ENCODE measurements around the gene EXOC6B.

EXOC6B gene

GRCh38 chr2:72674982-72675915 lies 150.6 kb downstream of the EXOC6B start:
- Histone ChIP-seq H3K27ac (no peak overlapping the region), H3K4me3 (ENCODE audit: low read depth, low read length) (no peak overlapping the region), H3K27me3 (ENCODE audit: insufficient read depth, low read depth, severe bottlenecking) (no peaks in the 10 kb centered on the region), H3K36me3 (no peaks in the 10 kb centered on the region), H3K9me3 (ENCODE audit: severe bottlenecking) (no peaks in the 10 kb centered on the region)
- no peak for TF ChIP-seq CTCF (IDR thresholded peaks at IDR 0.05; ENCODE audit: low read depth, low read length)
- DNase-seq: no peak

GRCh38 chr2:72673279-72673678 lies 152.6 kb downstream of the EXOC6B start:
- DNase-seq: no peak
- Histone ChIP-seq H3K9me3 (ENCODE audit: severe bottlenecking) (no peaks in the 10 kb centered on the region), H3K27me3 (ENCODE audit: insufficient read depth, low read depth, severe bottlenecking) (no peaks in the 10 kb centered on the region), H3K4me3 (ENCODE audit: low read depth, low read length) (no peak overlapping the region), H3K36me3 (no peaks in the 10 kb centered on the region), H3K27ac (no peak overlapping the region)
- TF ChIP-seq CTCF (IDR thresholded peaks at IDR 0.05; ENCODE audit: low read depth, low read length): no peak

GRCh38 chr2:72669121-72669520 lies 156.7 kb downstream of the EXOC6B start:
- Histone ChIP-seq H3K36me3 (no peaks in the 10 kb centered on the region), H3K4me3 (ENCODE audit: low read depth, low read length) (no peak overlapping the region), H3K9me3 (ENCODE audit: severe bottlenecking) (peaks cover 15% of the 10 kb centered on the region), H3K27ac (no peak overlapping the region), H3K27me3 (ENCODE audit: insufficient read depth, low read depth, severe bottlenecking) (no peaks in the 10 kb centered on the region)
- no peak for TF ChIP-seq CTCF (IDR thresholded peaks at IDR 0.05; ENCODE audit: low read depth, low read length)
- DNase-seq: no peak

- TF ChIP-seq CTCF (IDR thresholded peaks at IDR 0.05; ENCODE audit: low read depth, low read length): no peak
- no peak overlapping the region for H3K27ac ChIP-seq
- H3K36me3 ChIP-seq: no peaks in the 10 kb centered on the region
- peaks cover 15% of the 10 kb centered on the region for H3K9me3 ChIP-seq (ENCODE audit: severe bottlenecking)
- DNase-seq: no peak
- no peaks in the 10 kb centered on the region for H3K27me3 ChIP-seq (ENCODE audit: insufficient read depth, low read depth, severe bottlenecking)
- no peak overlapping the region for H3K4me3 ChIP-seq (ENCODE audit: low read depth, low read length)
Observed at GRCh38 chr2:72668647-72669046, 157.2 kb downstream of the EXOC6B start.

- no peak overlapping the region for H3K4me3 ChIP-seq (ENCODE audit: low read depth, low read length)
- no peak for DNase-seq
- H3K9me3 ChIP-seq (ENCODE audit: severe bottlenecking): peaks cover 15% of the 10 kb centered on the region
- no peaks in the 10 kb centered on the region for H3K36me3 ChIP-seq
- no peak for TF ChIP-seq CTCF (IDR thresholded peaks at IDR 0.05; ENCODE audit: low read depth, low read length)
- no peaks in the 10 kb centered on the region for H3K27me3 ChIP-seq (ENCODE audit: insufficient read depth, low read depth, severe bottlenecking)
- H3K27ac ChIP-seq: no peak overlapping the region
Observed at GRCh38 chr2:72665448-72665847, 160.4 kb downstream of the EXOC6B start.
